ENCODE data around the gene TEX38. TPM values are rescaled to one million over a fixed set of nuclear protein-coding genes. Genes with fewer than 3 reads are reported as not detected.
"Not testable (repeated sequence)": the region's sequence is repeated elsewhere in the genome, so short reads cannot be mapped to it uniquely, and the experiment has no call there.

The TEX38 gene
- total RNA-seq, 4 donors from 2014 or later, result not detected

DNA sequence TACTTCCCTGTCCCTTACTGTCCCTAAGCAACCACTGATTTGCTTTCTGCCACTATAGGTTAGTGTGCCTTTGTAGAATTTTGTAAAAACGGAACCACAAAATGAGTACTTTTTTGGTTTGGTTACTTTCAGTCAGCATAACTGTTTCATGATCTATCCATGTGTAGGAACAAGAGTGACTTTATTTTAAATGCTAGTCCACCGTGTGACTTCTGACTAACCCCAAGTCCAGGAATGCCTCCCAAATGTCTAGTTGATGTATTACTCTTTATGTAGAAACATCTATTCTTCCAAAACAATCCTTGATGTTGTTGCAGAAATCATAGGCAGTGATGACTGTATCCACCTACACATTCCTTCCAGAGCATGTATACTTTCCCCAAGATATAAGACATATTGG lies 24.8 kb upstream of the TEX38 start:
- in situ Hi-C loops (cut with MboI; ENCODE audit: low pct_ligation_motif_present in 1 of 4, low pct_unique_long_range_greater_than_20kb in 1 of 4, low sequenced_read_pairs in 3 of 4) (no loop called here), intact Hi-C loops (cut with DNase I; ENCODE audit: low total_unique reads) (no loop called here)
- peaks cover 0 to 2% of the 10 kb centered on the region in 2 donors for H3K9me3 ChIP-seq
- H3K27me3 ChIP-seq, result no peaks in the 10 kb centered on the region
- H3K27ac ChIP-seq, result no peak overlapping the region
- TF ChIP-seq POLR2AphosphoS5 (IDR thresholded peaks at IDR 0.05) (no peak), POLR2A (IDR thresholded peaks at IDR 0.05) (no peak), EP300 (IDR thresholded peaks at IDR 0.05; ENCODE audit: low read depth) (no peak)
- TF ChIP-seq, protein P1, sequence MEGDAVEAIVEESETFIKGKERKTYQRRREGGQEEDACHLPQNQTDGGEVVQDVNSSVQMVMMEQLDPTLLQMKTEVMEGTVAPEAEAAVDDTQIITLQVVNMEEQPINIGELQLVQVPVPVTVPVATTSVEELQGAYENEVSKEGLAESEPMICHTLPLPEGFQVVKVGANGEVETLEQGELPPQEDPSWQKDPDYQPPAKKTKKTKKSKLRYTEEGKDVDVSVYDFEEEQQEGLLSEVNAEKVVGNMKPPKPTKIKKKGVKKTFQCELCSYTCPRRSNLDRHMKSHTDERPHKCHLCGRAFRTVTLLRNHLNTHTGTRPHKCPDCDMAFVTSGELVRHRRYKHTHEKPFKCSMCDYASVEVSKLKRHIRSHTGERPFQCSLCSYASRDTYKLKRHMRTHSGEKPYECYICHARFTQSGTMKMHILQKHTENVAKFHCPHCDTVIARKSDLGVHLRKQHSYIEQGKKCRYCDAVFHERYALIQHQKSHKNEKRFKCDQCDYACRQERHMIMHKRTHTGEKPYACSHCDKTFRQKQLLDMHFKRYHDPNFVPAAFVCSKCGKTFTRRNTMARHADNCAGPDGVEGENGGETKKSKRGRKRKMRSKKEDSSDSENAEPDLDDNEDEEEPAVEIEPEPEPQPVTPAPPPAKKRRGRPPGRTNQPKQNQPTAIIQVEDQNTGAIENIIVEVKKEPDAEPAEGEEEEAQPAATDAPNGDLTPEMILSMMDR (IDR thresholded peaks at IDR 0.05), result no peak
- no peak for DNase-seq
- 84 to 90% methylated on average over 2 of the region's 2 CpGs for WGBS, 2 donors (ENCODE audit: low coverage in 1 of 2)
- H3K36me3 ChIP-seq, result peaks cover 0 to 29% (median 6%) of the 10 kb centered on the region in 4 donors
- no peak overlapping the region for H3K4me3 ChIP-seq
- H3K4me1 ChIP-seq, result peaks cover 10 to 23% (median 14%) of the 10 kb centered on the region in 4 donors

DNA sequence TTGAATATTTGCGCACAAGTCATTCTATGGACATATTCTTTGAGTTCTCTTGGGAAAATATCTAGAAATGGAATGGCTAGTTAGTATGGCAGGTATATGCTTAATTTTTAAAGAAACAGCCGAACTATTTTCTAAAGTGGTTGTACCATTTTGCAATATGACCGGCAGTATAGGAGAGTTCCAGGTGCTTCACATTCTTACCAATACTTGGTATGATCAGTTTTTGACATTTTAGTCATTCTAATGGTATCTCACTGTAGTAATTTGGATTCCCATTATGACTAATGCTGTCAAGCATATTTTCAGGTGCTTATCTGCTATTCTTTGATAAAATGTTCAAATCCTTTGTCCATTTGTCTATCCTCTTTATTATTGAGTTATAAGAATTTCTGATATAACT lies 24.0 kb upstream of the TEX38 start:
- Histone ChIP-seq H3K27me3 (no peaks in the 10 kb centered on the region), H3K4me3 (no peak overlapping the region), H3K4me1 (peaks cover 11 to 23% (median 16%) of the 10 kb centered on the region in 4 donors), H3K27ac (no peak overlapping the region), H3K9me3 (peaks cover 0 to 2% of the 10 kb centered on the region in 2 donors), H3K36me3 (peaks cover 0 to 29% (median 6%) of the 10 kb centered on the region in 4 donors)
- intact Hi-C loops (cut with DNase I; ENCODE audit: low total_unique reads) (no loop called here), in situ Hi-C loops (cut with MboI; ENCODE audit: low pct_ligation_motif_present in 1 of 4, low pct_unique_long_range_greater_than_20kb in 1 of 4, low sequenced_read_pairs in 3 of 4) (no loop called here)
- 89 to 95% methylated on average over 3 of the region's 3 CpGs for WGBS, 2 donors (ENCODE audit: low coverage in 1 of 2)
- DNase-seq, result no peak
- no peak for TF ChIP-seq POLR2A (IDR thresholded peaks at IDR 0.05)
- no peak for TF ChIP-seq EP300 (IDR thresholded peaks at IDR 0.05; ENCODE audit: low read depth)
- TF ChIP-seq, protein P1 (IDR thresholded peaks at IDR 0.05), result no peak
- TF ChIP-seq POLR2AphosphoS5 (IDR thresholded peaks at IDR 0.05), result no peak

DNA sequence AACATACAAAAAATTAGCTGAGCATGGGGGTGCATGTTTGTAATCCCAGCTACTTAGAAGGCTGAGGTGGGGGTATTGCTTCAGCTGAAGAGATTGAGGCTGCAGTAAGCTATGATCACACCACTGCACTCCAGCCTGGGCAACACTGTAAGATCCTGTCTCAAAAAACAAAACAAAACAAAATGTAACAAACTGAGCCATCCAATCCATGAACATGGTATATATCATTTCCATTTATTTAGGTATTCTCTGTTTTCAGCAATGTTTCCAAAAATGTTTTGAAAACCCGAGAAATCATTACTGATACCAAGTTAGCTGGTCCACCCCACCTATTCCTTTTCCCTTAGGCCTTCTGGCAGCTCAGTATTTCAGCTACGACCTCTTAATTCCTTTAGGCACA lies 21.9 kb upstream of the TEX38 start:
- H3K36me3 ChIP-seq, result peaks cover 0 to 29% (median 6%) of the 10 kb centered on the region in 4 donors
- H3K9me3 ChIP-seq, result peaks cover 0 to 2% of the 10 kb centered on the region in 2 donors
- H3K4me1 ChIP-seq, result peaks cover 0 to 21% (median 14%) of the 10 kb centered on the region in 4 donors
- TF ChIP-seq POLR2AphosphoS5 (IDR thresholded peaks at IDR 0.05) (no peak), EP300 (IDR thresholded peaks at IDR 0.05; ENCODE audit: low read depth) (no peak), POLR2A (IDR thresholded peaks at IDR 0.05) (no peak)
- TF ChIP-seq, protein P1 (IDR thresholded peaks at IDR 0.05), result no peak
- DNase-seq, result no peak
- H3K4me3 ChIP-seq, result no peak overlapping the region
- in situ Hi-C loops (cut with MboI; ENCODE audit: low pct_ligation_motif_present in 1 of 4, low pct_unique_long_range_greater_than_20kb in 1 of 4, low sequenced_read_pairs in 3 of 4), result no loop called here
- no peak overlapping the region for H3K27ac ChIP-seq
- WGBS, 2 donors (ENCODE audit: low coverage in 1 of 2), result 97 to 100% methylated on average over 2 of the region's 2 CpGs
- no peaks in the 10 kb centered on the region for H3K27me3 ChIP-seq
- intact Hi-C loops (cut with DNase I; ENCODE audit: low total_unique reads), result no loop called here

DNA sequence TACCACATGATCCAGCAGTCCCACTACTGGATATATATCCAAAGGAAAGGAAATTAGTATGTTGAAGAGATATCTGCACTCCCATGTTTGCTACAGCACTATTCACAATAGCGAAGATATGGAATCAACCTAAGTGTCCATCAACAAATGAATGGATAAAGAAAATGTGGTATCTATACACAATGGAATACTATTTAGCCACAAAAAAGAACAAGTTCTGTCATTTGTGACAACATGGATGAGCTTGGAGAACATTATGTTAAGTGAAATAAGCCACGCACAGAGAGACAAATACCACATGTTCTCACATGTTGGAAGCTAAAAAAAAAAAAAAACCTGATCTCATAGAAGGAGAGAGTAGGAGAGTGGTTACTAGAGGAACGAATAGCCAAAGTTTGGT lies 21.2 kb upstream of the TEX38 start:
- TF ChIP-seq POLR2AphosphoS5 (IDR thresholded peaks at IDR 0.05), result no peak
- TF ChIP-seq EP300 (IDR thresholded peaks at IDR 0.05; ENCODE audit: low read depth), result no peak
- TF ChIP-seq POLR2A (IDR thresholded peaks at IDR 0.05), result no peak
- TF ChIP-seq, protein P1 (IDR thresholded peaks at IDR 0.05), result no peak
- Histone ChIP-seq H3K27me3 (no peaks in the 10 kb centered on the region), H3K27ac (no peak overlapping the region), H3K36me3 (peaks cover 0 to 36% (median 6%) of the 10 kb centered on the region in 4 donors), H3K4me1 (peaks cover 0 to 21% (median 14%) of the 10 kb centered on the region in 4 donors), H3K9me3 (peaks cover 0 to 2% of the 10 kb centered on the region in 2 donors), H3K4me3 (no peak overlapping the region)
- in situ Hi-C loops (cut with MboI; ENCODE audit: low pct_ligation_motif_present in 1 of 4, low pct_unique_long_range_greater_than_20kb in 1 of 4, low sequenced_read_pairs in 3 of 4) (no loop called here), intact Hi-C loops (cut with DNase I; ENCODE audit: low total_unique reads) (no loop called here)
- no peak for DNase-seq
- WGBS, 2 donors (ENCODE audit: low coverage in 1 of 2), result 95 to 96% methylated on average over 3 of the region's 3 CpGs

DNA sequence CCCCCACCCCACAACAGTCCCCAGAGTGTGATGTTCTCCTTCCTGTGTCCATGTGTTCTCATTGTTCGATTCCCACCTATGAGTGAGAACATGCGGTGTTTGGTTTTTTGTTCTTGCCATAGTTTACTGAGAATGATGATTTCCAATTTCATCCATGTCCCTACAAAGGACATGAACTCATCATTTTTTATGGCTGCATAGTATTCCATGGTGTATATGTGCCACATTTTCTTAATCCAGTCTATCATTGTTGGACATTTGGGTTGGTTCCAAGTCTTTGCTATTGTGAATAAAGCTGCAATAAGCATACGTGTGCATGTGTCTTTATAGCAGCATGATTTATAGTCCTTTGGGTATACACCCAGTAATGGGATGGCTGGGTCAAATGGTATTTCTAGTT lies 20.5 kb upstream of the TEX38 start:
- H3K9me3 ChIP-seq; H3K27me3 ChIP-seq; H3K27ac ChIP-seq; H3K4me3 ChIP-seq; intact Hi-C loops (cut with DNase I; ENCODE audit: low total_unique reads); DNase-seq; in situ Hi-C loops (cut with MboI; ENCODE audit: low pct_ligation_motif_present in 1 of 4, low pct_unique_long_range_greater_than_20kb in 1 of 4, low sequenced_read_pairs in 3 of 4): not testable (repeated sequence)
- peaks cover 0 to 21% (median 14%) of the 10 kb centered on the region in 4 donors for H3K4me1 ChIP-seq
- WGBS, 2 donors (ENCODE audit: low coverage in 1 of 2), result 87% methylated on average over 3 of the region's 3 CpGs; no CpG with 5 or more reads in 1 of the 2 donors
- H3K36me3 ChIP-seq, result peaks cover 0 to 41% (median 8%) of the 10 kb centered on the region in 4 donors
